Measurements from ENCODE around the gene USP48. TPM values are rescaled to one million over a fixed set of nuclear protein-coding genes. Genes with fewer than 3 reads are reported as not detected.
A peak's percentile ranks its signal among the peaks of the same experiment; 100 is the strongest.

Gene USP48
- total and polyA plus RNA-seq, 3 experiments from 2014 or later: 41.4 to 61.5 (median 60.6) TPM

GRCh38 chr1:21766210-21766609 is 16.7 kb downstream of the USP48 start:
- Histone ChIP-seq H3K4me1 (ENCODE audit: insufficient read depth, low read length) (peaks cover 21% of the 10 kb centered on the region), H3K36me3 (ENCODE audit: insufficient read depth, low read length) (no peaks in the 10 kb centered on the region), H3K9me3 (ENCODE audit: low read length) (no peaks in the 10 kb centered on the region), H3K27ac (ENCODE audit: low read depth, low read length) (no peak overlapping the region), H3K27me3 (ENCODE audit: insufficient read depth, low read length, poor library complexity, severe bottlenecking) (no peaks in the 10 kb centered on the region), H3K4me3 (ENCODE audit: low read length) (no peak overlapping the region)
- Mint-ChIP-seq H3K36me3 (peaks cover 0 to 12% (median 3%) of the 10 kb centered on the region in 3 donors), H3K9me3 (no peaks in the 10 kb centered on the region), H3K27me3 (no peaks in the 10 kb centered on the region), H3K4me1 (peaks cover 47 to 74% (median 67%) of the 10 kb centered on the region in 3 donors), H3K27ac (peak overlapping the region in 1 of 8 donors; percentile 25), H3K4me3 (no peak overlapping the region)
- DNase-seq: no peak
- POLR2A ChIA-PET: no interaction called here
- CTCF ChIA-PET: no interaction called here

GRCh38 chr1:21764615-21765423 is 18.1 kb downstream of the USP48 start:
- Mint-ChIP-seq H3K36me3 (peaks cover 0 to 10% (median 3%) of the 10 kb centered on the region in 3 donors), H3K4me1 (peaks cover 45 to 77% (median 64%) of the 10 kb centered on the region in 3 donors), H3K4me3 (no peak overlapping the region), H3K9me3 (no peaks in the 10 kb centered on the region), H3K27me3 (no peaks in the 10 kb centered on the region), H3K27ac (peak overlapping the region in 2 of 8 donors; percentile 54 to 78)
- Histone ChIP-seq H3K27ac (ENCODE audit: low read depth, low read length) (no peak overlapping the region), H3K4me3 (ENCODE audit: low read length) (no peak overlapping the region), H3K36me3 (ENCODE audit: insufficient read depth, low read length) (no peaks in the 10 kb centered on the region), H3K27me3 (ENCODE audit: insufficient read depth, low read length, poor library complexity, severe bottlenecking) (no peaks in the 10 kb centered on the region), H3K4me1 (ENCODE audit: insufficient read depth, low read length) (peaks cover 31% of the 10 kb centered on the region), H3K9me3 (ENCODE audit: low read length) (no peaks in the 10 kb centered on the region)
- no peak for DNase-seq
- ChIA-PET POLR2A (interaction anchor here (0.5 kb wide), 1 partner anchor 290 kb away, joined by 7 read pairs; no protein-coding TSS in a partner anchor), CTCF (no interaction called here)

GRCh38 chr1:21763694-21764419 is 19.1 kb downstream of the USP48 start:
- Mint-ChIP-seq H3K9me3 (no peaks in the 10 kb centered on the region), H3K27ac (peak overlapping the region in 3 of 8 donors; percentile 23 to 85 (median 39)), H3K4me3 (peak overlapping the region in 1 of 7 donors; percentile 63), H3K36me3 (peaks cover 0 to 7% (median 3%) of the 10 kb centered on the region in 3 donors), H3K27me3 (no peaks in the 10 kb centered on the region), H3K4me1 (peaks cover 47 to 79% (median 68%) of the 10 kb centered on the region in 3 donors)
- POLR2A ChIA-PET: no interaction called here
- Histone ChIP-seq H3K36me3 (ENCODE audit: insufficient read depth, low read length) (no peaks in the 10 kb centered on the region), H3K27me3 (ENCODE audit: insufficient read depth, low read length, poor library complexity, severe bottlenecking) (no peaks in the 10 kb centered on the region), H3K4me1 (ENCODE audit: insufficient read depth, low read length) (peaks cover 33% of the 10 kb centered on the region), H3K27ac (ENCODE audit: low read depth, low read length) (no peak overlapping the region), H3K4me3 (ENCODE audit: low read length) (no peak overlapping the region), H3K9me3 (ENCODE audit: low read length) (no peaks in the 10 kb centered on the region)
- DNase-seq: no peak
- CTCF ChIA-PET: no interaction called here

GRCh38 chr1:21763236-21763635 is 19.7 kb downstream of the USP48 start:
- H3K27ac ChIP-seq (ENCODE audit: low read depth, low read length): no peak overlapping the region
- H3K27me3 ChIP-seq (ENCODE audit: insufficient read depth, low read length, poor library complexity, severe bottlenecking): no peaks in the 10 kb centered on the region
- Mint-ChIP-seq H3K4me1 (peaks cover 41 to 79% (median 65%) of the 10 kb centered on the region in 3 donors), H3K27me3 (no peaks in the 10 kb centered on the region), H3K27ac (peak overlapping the region in 3 of 8 donors; percentile 4 to 35 (median 12)), H3K36me3 (peaks cover 0 to 5% (median 3%) of the 10 kb centered on the region in 3 donors), H3K4me3 (peak overlapping the region in 1 of 7 donors; percentile 63), H3K9me3 (no peaks in the 10 kb centered on the region)
- no peaks in the 10 kb centered on the region for H3K9me3 ChIP-seq (ENCODE audit: low read length)
- ChIA-PET CTCF (no interaction called here), POLR2A (no interaction called here)
- DNase-seq: no peak
- peaks cover 29% of the 10 kb centered on the region for H3K4me1 ChIP-seq (ENCODE audit: insufficient read depth, low read length)
- no peak overlapping the region for H3K4me3 ChIP-seq (ENCODE audit: low read length)
- H3K36me3 ChIP-seq (ENCODE audit: insufficient read depth, low read length): no peaks in the 10 kb centered on the region

DNA sequence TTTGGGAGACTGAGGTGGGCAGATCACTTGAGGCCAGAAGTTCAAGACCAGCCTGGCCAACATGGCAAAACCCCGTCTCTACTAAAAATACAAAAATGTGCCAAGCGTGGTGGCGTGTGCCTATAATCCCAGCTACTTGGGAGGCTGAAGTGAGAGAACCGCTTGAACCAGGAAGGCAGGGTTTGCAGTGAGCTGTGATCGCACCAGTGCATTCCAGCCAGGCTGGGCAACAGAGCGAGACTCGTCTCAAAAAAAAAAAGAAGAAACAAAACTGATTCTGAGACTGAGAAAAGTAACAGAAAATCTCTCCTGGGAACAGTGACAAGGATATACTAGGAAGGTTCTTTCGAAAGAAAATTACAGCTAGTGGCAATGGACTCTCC is 20.9 kb downstream of the USP48 start:
- CTCF ChIA-PET: interaction anchor here (1.5 kb wide), 1 partner anchor 20 kb away, joined by 3 read pairs; no protein-coding TSS in a partner anchor
- H3K4me3 ChIP-seq (ENCODE audit: low read length): no peak overlapping the region

DNA sequence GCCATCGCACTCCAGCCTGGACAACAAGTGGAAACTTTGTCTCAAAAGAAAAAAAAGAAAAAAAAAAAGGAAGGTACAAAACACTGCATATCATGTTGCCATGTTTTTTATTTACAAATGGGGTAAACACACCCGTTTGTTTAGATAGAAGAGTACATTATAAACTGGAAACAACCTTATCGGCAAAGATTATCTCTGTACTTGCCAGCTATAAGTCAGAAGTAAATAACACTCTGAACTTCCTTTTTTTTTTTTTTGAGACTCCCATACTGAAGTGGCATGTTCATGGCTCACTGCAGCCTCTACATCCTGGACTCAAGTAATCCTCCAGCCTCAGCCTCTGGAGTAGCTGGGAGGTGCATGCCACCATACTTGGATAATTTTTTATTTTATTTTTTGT is 21.9 kb downstream of the USP48 start:
- Mint-ChIP-seq H3K4me1 (peaks cover 39 to 75% (median 67%) of the 10 kb centered on the region in 3 donors), H3K9me3 (no peaks in the 10 kb centered on the region), H3K27ac (no peak overlapping the region), H3K27me3 (no peaks in the 10 kb centered on the region), H3K36me3 (peaks cover 0 to 11% (median 3%) of the 10 kb centered on the region in 3 donors), H3K4me3 (no peak overlapping the region)
- Histone ChIP-seq H3K27me3 (ENCODE audit: insufficient read depth, low read length, poor library complexity, severe bottlenecking) (no peaks in the 10 kb centered on the region), H3K4me1 (ENCODE audit: insufficient read depth, low read length) (peaks cover 25% of the 10 kb centered on the region), H3K36me3 (ENCODE audit: insufficient read depth, low read length) (no peaks in the 10 kb centered on the region), H3K27ac (ENCODE audit: low read depth, low read length) (no peak overlapping the region), H3K9me3 (ENCODE audit: low read length) (no peaks in the 10 kb centered on the region), H3K4me3 (ENCODE audit: low read length) (no peak overlapping the region)
- ChIA-PET POLR2A (interaction anchor here (0.6 kb wide), 1 partner anchor 21 kb away, joined by 3 read pairs; no protein-coding TSS in a partner anchor), CTCF (interaction anchor here (1.5 kb wide), 1 partner anchor 21 kb away, joined by 3 read pairs; no protein-coding TSS in a partner anchor)
- no peak for DNase-seq

More for the DNA sequence above, 20.9 kb downstream of the USP48 start:
- Histone ChIP-seq H3K36me3 (ENCODE audit: insufficient read depth, low read length) (no peaks in the 10 kb centered on the region), H3K27ac (ENCODE audit: low read depth, low read length) (no peak overlapping the region), H3K9me3 (ENCODE audit: low read length) (no peaks in the 10 kb centered on the region), H3K27me3 (ENCODE audit: insufficient read depth, low read length, poor library complexity, severe bottlenecking) (no peaks in the 10 kb centered on the region), H3K4me1 (ENCODE audit: insufficient read depth, low read length) (peaks cover 25% of the 10 kb centered on the region)
- no peak for DNase-seq
- H3K27ac Mint-ChIP-seq: no peak overlapping the region
- peaks cover 0 to 7% (median 3%) of the 10 kb centered on the region in 3 donors for H3K36me3 Mint-ChIP-seq
- no peaks in the 10 kb centered on the region for H3K9me3 Mint-ChIP-seq
- H3K4me1 Mint-ChIP-seq: peaks cover 43 to 85% (median 72%) of the 10 kb centered on the region in 3 donors
- POLR2A ChIA-PET: no interaction called here
- H3K27me3 Mint-ChIP-seq: no peaks in the 10 kb centered on the region
- peak overlapping the region in 1 of 7 donors; percentile 54 for H3K4me3 Mint-ChIP-seq

- H3K4me1 Mint-ChIP-seq: peaks cover 30 to 63% (median 54%) of the 10 kb centered on the region in 3 donors
- ChIA-PET POLR2A (no interaction called here), CTCF (no interaction called here)
- H3K27me3 Mint-ChIP-seq: no peaks in the 10 kb centered on the region
- H3K9me3 Mint-ChIP-seq: no peaks in the 10 kb centered on the region
- Histone ChIP-seq H3K4me1 (ENCODE audit: insufficient read depth, low read length) (peaks cover 22% of the 10 kb centered on the region), H3K27ac (ENCODE audit: low read depth, low read length) (no peak overlapping the region), H3K4me3 (ENCODE audit: low read length) (no peak overlapping the region), H3K36me3 (ENCODE audit: insufficient read depth, low read length) (peaks cover 8% of the 10 kb centered on the region), H3K27me3 (ENCODE audit: insufficient read depth, low read length, poor library complexity, severe bottlenecking) (no peaks in the 10 kb centered on the region), H3K9me3 (ENCODE audit: low read length) (no peaks in the 10 kb centered on the region)
- DNase-seq: no peak
- H3K36me3 Mint-ChIP-seq: peaks cover 0 to 19% (median 5%) of the 10 kb centered on the region in 3 donors
- H3K27ac Mint-ChIP-seq: peak overlapping the region in 2 of 8 donors; percentile 9 to 24
- H3K4me3 Mint-ChIP-seq: no peak overlapping the region
Observed at GRCh38 chr1:21759818-21760217, 23.1 kb downstream of the USP48 start.

DNA sequence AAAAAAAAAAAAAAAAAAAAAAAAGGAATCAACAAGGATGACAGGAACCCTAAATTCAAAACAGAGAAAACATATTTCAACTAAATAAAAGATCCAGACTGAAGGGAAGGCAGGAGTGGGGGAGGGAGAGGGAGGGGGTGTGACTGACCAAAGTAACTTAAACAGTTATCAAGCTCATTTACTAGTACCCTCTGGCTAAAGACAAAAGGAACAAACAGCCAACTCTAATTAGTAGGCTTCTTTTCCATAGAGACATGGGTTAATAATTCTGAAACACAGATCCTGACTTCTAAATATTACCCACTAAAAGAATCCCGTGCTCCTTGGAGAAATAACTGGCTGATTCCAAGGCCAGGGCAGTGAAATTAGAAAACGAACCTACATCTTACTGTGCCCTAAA is 23.8 kb downstream of the USP48 start:
- Mint-ChIP-seq H3K36me3 (peaks cover 0 to 26% (median 5%) of the 10 kb centered on the region in 3 donors), H3K27me3 (no peaks in the 10 kb centered on the region), H3K27ac (peak overlapping the region in 2 of 8 donors; percentile 24 to 35), H3K4me3 (no peak overlapping the region), H3K9me3 (no peaks in the 10 kb centered on the region), H3K4me1 (peaks cover 27 to 58% (median 51%) of the 10 kb centered on the region in 3 donors)
- H3K27me3 ChIP-seq (ENCODE audit: insufficient read depth, low read length, poor library complexity, severe bottlenecking): no peaks in the 10 kb centered on the region
- no peak for DNase-seq
- H3K36me3 ChIP-seq (ENCODE audit: insufficient read depth, low read length): peaks cover 15% of the 10 kb centered on the region
- H3K27ac ChIP-seq (ENCODE audit: low read depth, low read length): no peak overlapping the region
- ChIA-PET CTCF (no interaction called here), POLR2A (no interaction called here)
- no peak overlapping the region for H3K4me3 ChIP-seq (ENCODE audit: low read length)
- peaks cover 22% of the 10 kb centered on the region for H3K4me1 ChIP-seq (ENCODE audit: insufficient read depth, low read length)
- no peaks in the 10 kb centered on the region for H3K9me3 ChIP-seq (ENCODE audit: low read length)
